Measurements from ENCODE around the gene TNRC6C.
A peak's percentile ranks its signal among the peaks of the same experiment; 100 is the strongest.

The TNRC6C gene

GRCh38 chr17:78006338-78006737 is 47.8 kb downstream of the TNRC6C start:
- TF ChIP-seq MAX (IDR thresholded peaks at IDR 0.05; ENCODE audit: low read depth, low read length), result no peak
- no peak for TF ChIP-seq POLR2A (IDR thresholded peaks at IDR 0.05; ENCODE audit: extremely low read depth, insufficient read length)
- TF ChIP-seq MYC (IDR thresholded peaks at IDR 0.05; ENCODE audit: low read depth, low read length), result no peak
- no peak overlapping the region for H3K4me3 ChIP-seq (ENCODE audit: low read depth, low read length)
- DNase-seq (ENCODE audit: low read depth), result no peak

GRCh38 chr17:78007647-78008046 is 49.1 kb downstream of the TNRC6C start:
- TF ChIP-seq POLR2A (IDR thresholded peaks at IDR 0.05; ENCODE audit: extremely low read depth, insufficient read length), result no peak
- TF ChIP-seq MYC (IDR thresholded peaks at IDR 0.05; ENCODE audit: low read depth, low read length), result no peak
- no peak for TF ChIP-seq MAX (IDR thresholded peaks at IDR 0.05; ENCODE audit: low read depth, low read length)
- no peak for TF ChIP-seq CTCF (IDR thresholded peaks at IDR 0.05; ENCODE audit: low read depth, low read length)

GRCh38 chr17:78010759-78011158 is 52.3 kb downstream of the TNRC6C start:
- no peak for TF ChIP-seq POLR2A (IDR thresholded peaks at IDR 0.05; ENCODE audit: extremely low read depth, insufficient read length)
- no peak for TF ChIP-seq MYC (IDR thresholded peaks at IDR 0.05; ENCODE audit: low read depth, low read length)
- TF ChIP-seq MAX (IDR thresholded peaks at IDR 0.05; ENCODE audit: low read depth, low read length), result no peak
- TF ChIP-seq CTCF (IDR thresholded peaks at IDR 0.05; ENCODE audit: low read depth, low read length), result no peak
- no peak overlapping the region for H3K4me3 ChIP-seq (ENCODE audit: low read depth, low read length)
- peak; percentile 38 for DNase-seq (ENCODE audit: low read depth)

More at GRCh38 chr17:78007647-78008046, 49.1 kb downstream of the TNRC6C start:
- no peak for DNase-seq (ENCODE audit: low read depth)
- H3K4me3 ChIP-seq (ENCODE audit: low read depth, low read length), result no peak overlapping the region

- TF ChIP-seq MYC (IDR thresholded peaks at IDR 0.05; ENCODE audit: low read depth, low read length) (no peak), MAX (IDR thresholded peaks at IDR 0.05; ENCODE audit: low read depth, low read length) (no peak), CTCF (IDR thresholded peaks at IDR 0.05; ENCODE audit: low read depth, low read length) (no peak), POLR2A (IDR thresholded peaks at IDR 0.05; ENCODE audit: extremely low read depth, insufficient read length) (no peak)
- DNase-seq (ENCODE audit: low read depth), result no peak
- no peak overlapping the region for H3K4me3 ChIP-seq (ENCODE audit: low read depth, low read length)
These were observed 53.9 kb downstream of the TNRC6C start for GRCh38 chr17:78012428-78012827.

- TF ChIP-seq MAX (IDR thresholded peaks at IDR 0.05; ENCODE audit: low read depth, low read length), result no peak
- no peak for TF ChIP-seq MYC (IDR thresholded peaks at IDR 0.05; ENCODE audit: low read depth, low read length)
- peak; percentile 64 for TF ChIP-seq CTCF (IDR thresholded peaks at IDR 0.05; ENCODE audit: low read depth, low read length)
- TF ChIP-seq POLR2A (IDR thresholded peaks at IDR 0.05; ENCODE audit: extremely low read depth, insufficient read length), result no peak
- peak; percentile 74 for DNase-seq (ENCODE audit: low read depth)
- H3K4me3 ChIP-seq (ENCODE audit: low read depth, low read length), result no peak overlapping the region
These were observed 55.4 kb downstream of the TNRC6C start for GRCh38 chr17:78013683-78014467.

GRCh38 chr17:78014646-78015045 is 56.1 kb downstream of the TNRC6C start:
- no peak for DNase-seq (ENCODE audit: low read depth)
- H3K4me3 ChIP-seq (ENCODE audit: low read depth, low read length), result no peak overlapping the region
- TF ChIP-seq CTCF (IDR thresholded peaks at IDR 0.05; ENCODE audit: low read depth, low read length) (no peak), MAX (IDR thresholded peaks at IDR 0.05; ENCODE audit: low read depth, low read length) (no peak), POLR2A (IDR thresholded peaks at IDR 0.05; ENCODE audit: extremely low read depth, insufficient read length) (no peak), MYC (IDR thresholded peaks at IDR 0.05; ENCODE audit: low read depth, low read length) (no peak)

All from NB4 (cell line).